GM23338 (cell line): Measurements from ENCODE around the gene MEST. TPM values are rescaled to one million over a fixed set of nuclear protein-coding genes. Genes with fewer than 3 reads are reported as not detected.

Source experiments
- ATAC-seq: fragments of 200-7000 bp; cut with Tn5 transposase; 3 replicates; pipeline ENCODE4 v1.9.1; 2020
- DNase-seq: peaks from one replicate; pipeline ENCODE4 v3.0.0-alpha.2; 2015; ENCODE audit warnings: low spot score
- H2AFZ ChIP-seq: fragments of 200-600 bp; sonication (generic); 2 replicates; pipeline ENCODE4 v1.8.0; 2016; ENCODE audit warnings: antibody characterized with exemption, mild to moderate bottlenecking, moderate library complexity
- H3F3A ChIP-seq: fragments of 200-600 bp; sonication (generic); replicated peaks from 2 replicates; pipeline ENCODE4 v1.8.0; 2017; ENCODE audit warnings: antibody characterized with exemption, mixed run types, low read depth
- H3K27ac ChIP-seq: fragments of 200-600 bp; sonication (generic); 2 replicates; pipeline ENCODE4 v1.6.1; 2016; ENCODE audit warnings: low read depth
- H3K27me3 ChIP-seq: fragments of 200-600 bp; sonication (generic); 2 replicates; pipeline ENCODE4 v1.8.0; 2016; ENCODE audit warnings: mild to moderate bottlenecking, mixed run types, moderate library complexity; ENCODE audit not compliant: insufficient read depth
- H3K36me3 ChIP-seq: fragments of 200-600 bp; sonication (generic); 2 replicates; pipeline ENCODE4 v1.8.0; 2016; ENCODE audit warnings: mild to moderate bottlenecking; ENCODE audit not compliant: insufficient read depth
- H3K4me1 ChIP-seq: fragments of 200-600 bp; sonication (generic); 2 replicates; pipeline ENCODE4 v1.8.0; 2016; ENCODE audit warnings: mild to moderate bottlenecking, moderate library complexity; ENCODE audit not compliant: insufficient read depth
- H3K4me2 ChIP-seq: fragments of 200-600 bp; sonication (generic); 2 replicates; pipeline ENCODE4 v1.7.1; 2017; ENCODE audit warnings: mixed run types
- H3K4me3 ChIP-seq: fragments of 200-600 bp; sonication (generic); 2 replicates; pipeline ENCODE4 v1.6.1; 2016; ENCODE audit warnings: mixed run types
- H3K79me2 ChIP-seq: fragments of 200-600 bp; sonication (generic); replicated peaks from 2 replicates; pipeline ENCODE4 v1.8.0; 2017; ENCODE audit warnings: mild to moderate bottlenecking; ENCODE audit not compliant: insufficient read depth
- H3K9me2 ChIP-seq: fragments of 200-600 bp; sonication (generic); 2 replicates; pipeline ENCODE4 v1.8.0; 2017; ENCODE audit not compliant: insufficient read depth
- H4K20me1 ChIP-seq: fragments of 200-600 bp; sonication (generic); replicated peaks from 2 replicates; pipeline ENCODE4 v1.8.0; 2017; ENCODE audit warnings: mild to moderate bottlenecking; ENCODE audit not compliant: insufficient read depth
- H3K27ac Mint-ChIP-seq: 2 replicates; pipeline ENCODE4 v1.8.0; 2020; ENCODE audit warnings: inconsistent platforms, mild to moderate bottlenecking, moderate library complexity, mixed read lengths
- H3K27me3 Mint-ChIP-seq: 3 replicates; pipeline ENCODE4 v1.8.0; 2022; ENCODE audit warnings: low read depth, mild to moderate bottlenecking, moderate library complexity, mixed read lengths, inconsistent platforms; ENCODE audit not compliant: insufficient read depth, poor library complexity
- H3K36me3 Mint-ChIP-seq: 3 replicates; pipeline ENCODE4 v1.8.0; 2021; ENCODE audit warnings: low read depth, mild to moderate bottlenecking, inconsistent platforms, moderate library complexity, mixed read lengths
- H3K4me1 Mint-ChIP-seq: 3 replicates; pipeline ENCODE4 v1.8.0; 2020; ENCODE audit warnings: mild to moderate bottlenecking, inconsistent platforms, mixed read lengths
- H3K4me3 Mint-ChIP-seq: 3 replicates; pipeline ENCODE4 v1.8.0; 2021; ENCODE audit warnings: moderate library complexity, mild to moderate bottlenecking, inconsistent platforms, mixed read lengths
- H3K9me3 Mint-ChIP-seq: 3 replicates; pipeline ENCODE4 v1.8.0; 2020; ENCODE audit warnings: moderate library complexity, mild to moderate bottlenecking, inconsistent platforms, mixed read lengths
- EZH2 ChIP-seq: fragments of 200-600 bp; sonication (generic); IDR thresholded peaks from one replicate; pipeline ENCODE4 v1.8.0; 2017; ENCODE audit warnings: antibody characterized with exemption, mild to moderate bottlenecking, low read depth; ENCODE audit not compliant: unreplicated experiment
- EZH2phosphoT487 ChIP-seq: fragments of 200-600 bp; sonication (generic); IDR thresholded peaks from one replicate; pipeline ENCODE4 v1.8.1; 2018; ENCODE audit warnings: antibody characterized with exemption; ENCODE audit not compliant: unreplicated experiment
- JUNB ChIP-seq: IDR thresholded peaks from one replicate; pipeline ENCODE4 v1.6.1; 2016; ENCODE audit warnings: antibody characterized with exemption; ENCODE audit not compliant: unreplicated experiment
- NANOG ChIP-seq: IDR thresholded peaks from 2 replicates; pipeline ENCODE4 v1.6.1; 2016; ENCODE audit warnings: antibody characterized with exemption, borderline replicate concordance
- POLR2AphosphoS5 ChIP-seq: IDR thresholded peaks from 2 replicates; pipeline ENCODE4 v1.6.1; 2016; ENCODE audit warnings: antibody characterized with exemption, low read depth
- STAT1 ChIP-seq: IDR thresholded peaks from one replicate; pipeline ENCODE4 v1.6.1; 2016; ENCODE audit warnings: antibody characterized with exemption; ENCODE audit not compliant: unreplicated experiment
- ZNF114 ChIP-seq: fragments of 250-450 bp; sonication (Bioruptor Pico); IDR thresholded peaks from 2 replicates; pipeline ENCODE4 v1.5.0; 2020; ENCODE audit warnings: mild to moderate bottlenecking, moderate library complexity
- ZNF331 ChIP-seq: fragments of 250-450 bp; sonication (Bioruptor Pico); IDR thresholded peaks from 2 replicates; pipeline ENCODE4 v1.5.0; 2020; ENCODE audit warnings: low read depth, mild to moderate bottlenecking, moderate library complexity
- polyA plus RNA-seq: library from polyadenylated mRNA; unstranded; fragments of >200 nt; fragmentation: Nextera tagmentation; extraction: Ambion mirVana; gene quantifications from 2 replicates; pipeline ENCODE4 v1.2.1, GENCODE V29; 2016
- total RNA-seq: library from RNA; depleted of rRNA; stranded (reverse); fragments of >200 nt; shearing (Covaris generic); gene quantifications from 2 replicates; pipeline ENCODE4 v1.2.3, GENCODE V29; 2014
- TF ChIP-seq, protein P1 (sequence below): IDR thresholded peaks from one replicate; pipeline ENCODE4 v1.6.1; 2018; ENCODE audit warnings: antibody characterized with exemption; ENCODE audit not compliant: unreplicated experiment
- TF ChIP-seq, protein P2 (sequence below), 2 experiments: fragments of 200-600 bp in 1 of 2; sonication (generic) in 1 of 2; conservative IDR thresholded peaks; 2 replicates each; pipeline versions ENCODE4 v1.5.1 to v1.6.1; 2016 to 2017; ENCODE audit warnings: antibody characterized with exemption in 2 of 2, low read depth in 2 of 2, mild to moderate bottlenecking in 2 of 2, moderate library complexity in 1 of 2
- TF ChIP-seq, protein P3 (sequence below): fragments of 250-450 bp; sonication (Bioruptor Pico); IDR thresholded peaks from 2 replicates; pipeline ENCODE4 v1.5.0; 2020; ENCODE audit warnings: mild to moderate bottlenecking, moderate library complexity

MEST gene
- total and polyA plus RNA-seq, 2 experiments from 2014 or later, result 167 to 229 TPM

DNA sequence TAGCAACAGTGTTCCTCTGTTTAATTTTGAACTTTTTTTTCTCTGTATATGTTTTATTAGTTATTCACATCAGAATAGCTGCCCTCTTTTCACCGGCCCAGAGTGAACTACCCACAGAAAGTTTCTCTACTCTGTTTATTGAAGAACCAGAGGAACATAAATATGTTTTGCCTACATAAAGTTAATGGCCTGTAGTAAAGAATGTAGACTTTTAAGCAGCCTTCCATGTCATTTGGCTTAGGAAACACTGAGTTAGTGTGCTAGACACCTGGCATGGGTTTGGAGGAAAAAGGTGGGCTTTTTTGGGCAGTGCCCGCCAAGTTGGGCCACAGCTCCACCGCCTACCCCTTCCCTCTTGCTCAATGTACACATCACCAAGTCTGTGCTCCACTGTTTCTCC, 8.9 kb upstream of the MEST start:
- no peak overlapping the region for H3K27ac ChIP-seq
- no peak for ATAC-seq

More for the DNA sequence above, 8.9 kb upstream of the MEST start:
- H4K20me1 ChIP-seq, result no peaks in the 10 kb centered on the region; the same call in 1 of the 2 replicates
- H3K9me3 Mint-ChIP-seq, result no peaks in the 10 kb centered on the region; the same call in 2 of the 3 replicates
- peaks cover 19% of the 10 kb centered on the region for H3K79me2 ChIP-seq
- H3K4me3 Mint-ChIP-seq, result no peak overlapping the region
- H3K4me1 Mint-ChIP-seq, result peaks cover 14% of the 10 kb centered on the region
- no peaks in the 10 kb centered on the region for H3K36me3 ChIP-seq
- H3K4me3 ChIP-seq, result no peak overlapping the region
- peaks cover 2% of the 10 kb centered on the region for H3K36me3 Mint-ChIP-seq
- H3K27me3 ChIP-seq, result no peaks in the 10 kb centered on the region
- H3K27me3 Mint-ChIP-seq, result peaks cover 9% of the 10 kb centered on the region
- H3K4me1 ChIP-seq, result peaks cover 11% of the 10 kb centered on the region; the same call in 1 of the 2 replicates
- H3K27ac Mint-ChIP-seq, result no peak overlapping the region
- no peak overlapping the region for H2AFZ ChIP-seq
- H3F3A ChIP-seq, result no peaks in the 10 kb centered on the region
- H3K4me2 ChIP-seq, result no peak overlapping the region
- H3K9me2 ChIP-seq, result peaks cover 6% of the 10 kb centered on the region
- DNase-seq, result no peak
- no peak for TF ChIP-seq ZNF114 (CRISPR knock-in tag)
- no peak for TF ChIP-seq EZH2
- no peak for TF ChIP-seq STAT1
- TF ChIP-seq, protein P1, sequence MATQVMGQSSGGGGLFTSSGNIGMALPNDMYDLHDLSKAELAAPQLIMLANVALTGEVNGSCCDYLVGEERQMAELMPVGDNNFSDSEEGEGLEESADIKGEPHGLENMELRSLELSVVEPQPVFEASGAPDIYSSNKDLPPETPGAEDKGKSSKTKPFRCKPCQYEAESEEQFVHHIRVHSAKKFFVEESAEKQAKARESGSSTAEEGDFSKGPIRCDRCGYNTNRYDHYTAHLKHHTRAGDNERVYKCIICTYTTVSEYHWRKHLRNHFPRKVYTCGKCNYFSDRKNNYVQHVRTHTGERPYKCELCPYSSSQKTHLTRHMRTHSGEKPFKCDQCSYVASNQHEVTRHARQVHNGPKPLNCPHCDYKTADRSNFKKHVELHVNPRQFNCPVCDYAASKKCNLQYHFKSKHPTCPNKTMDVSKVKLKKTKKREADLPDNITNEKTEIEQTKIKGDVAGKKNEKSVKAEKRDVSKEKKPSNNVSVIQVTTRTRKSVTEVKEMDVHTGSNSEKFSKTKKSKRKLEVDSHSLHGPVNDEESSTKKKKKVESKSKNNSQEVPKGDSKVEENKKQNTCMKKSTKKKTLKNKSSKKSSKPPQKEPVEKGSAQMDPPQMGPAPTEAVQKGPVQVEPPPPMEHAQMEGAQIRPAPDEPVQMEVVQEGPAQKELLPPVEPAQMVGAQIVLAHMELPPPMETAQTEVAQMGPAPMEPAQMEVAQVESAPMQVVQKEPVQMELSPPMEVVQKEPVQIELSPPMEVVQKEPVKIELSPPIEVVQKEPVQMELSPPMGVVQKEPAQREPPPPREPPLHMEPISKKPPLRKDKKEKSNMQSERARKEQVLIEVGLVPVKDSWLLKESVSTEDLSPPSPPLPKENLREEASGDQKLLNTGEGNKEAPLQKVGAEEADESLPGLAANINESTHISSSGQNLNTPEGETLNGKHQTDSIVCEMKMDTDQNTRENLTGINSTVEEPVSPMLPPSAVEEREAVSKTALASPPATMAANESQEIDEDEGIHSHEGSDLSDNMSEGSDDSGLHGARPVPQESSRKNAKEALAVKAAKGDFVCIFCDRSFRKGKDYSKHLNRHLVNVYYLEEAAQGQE, result no peak
- TF ChIP-seq, protein P2, sequence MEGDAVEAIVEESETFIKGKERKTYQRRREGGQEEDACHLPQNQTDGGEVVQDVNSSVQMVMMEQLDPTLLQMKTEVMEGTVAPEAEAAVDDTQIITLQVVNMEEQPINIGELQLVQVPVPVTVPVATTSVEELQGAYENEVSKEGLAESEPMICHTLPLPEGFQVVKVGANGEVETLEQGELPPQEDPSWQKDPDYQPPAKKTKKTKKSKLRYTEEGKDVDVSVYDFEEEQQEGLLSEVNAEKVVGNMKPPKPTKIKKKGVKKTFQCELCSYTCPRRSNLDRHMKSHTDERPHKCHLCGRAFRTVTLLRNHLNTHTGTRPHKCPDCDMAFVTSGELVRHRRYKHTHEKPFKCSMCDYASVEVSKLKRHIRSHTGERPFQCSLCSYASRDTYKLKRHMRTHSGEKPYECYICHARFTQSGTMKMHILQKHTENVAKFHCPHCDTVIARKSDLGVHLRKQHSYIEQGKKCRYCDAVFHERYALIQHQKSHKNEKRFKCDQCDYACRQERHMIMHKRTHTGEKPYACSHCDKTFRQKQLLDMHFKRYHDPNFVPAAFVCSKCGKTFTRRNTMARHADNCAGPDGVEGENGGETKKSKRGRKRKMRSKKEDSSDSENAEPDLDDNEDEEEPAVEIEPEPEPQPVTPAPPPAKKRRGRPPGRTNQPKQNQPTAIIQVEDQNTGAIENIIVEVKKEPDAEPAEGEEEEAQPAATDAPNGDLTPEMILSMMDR (conservative IDR thresholded peaks at IDR 0.05; ENCODE audit: low read depth in 2 of 2), result no peak
- TF ChIP-seq JUNB, result no peak
- no peak for TF ChIP-seq ZNF331 (CRISPR knock-in tag)
- no peak for TF ChIP-seq POLR2AphosphoS5
- no peak for TF ChIP-seq EZH2phosphoT487
- TF ChIP-seq, protein P3, sequence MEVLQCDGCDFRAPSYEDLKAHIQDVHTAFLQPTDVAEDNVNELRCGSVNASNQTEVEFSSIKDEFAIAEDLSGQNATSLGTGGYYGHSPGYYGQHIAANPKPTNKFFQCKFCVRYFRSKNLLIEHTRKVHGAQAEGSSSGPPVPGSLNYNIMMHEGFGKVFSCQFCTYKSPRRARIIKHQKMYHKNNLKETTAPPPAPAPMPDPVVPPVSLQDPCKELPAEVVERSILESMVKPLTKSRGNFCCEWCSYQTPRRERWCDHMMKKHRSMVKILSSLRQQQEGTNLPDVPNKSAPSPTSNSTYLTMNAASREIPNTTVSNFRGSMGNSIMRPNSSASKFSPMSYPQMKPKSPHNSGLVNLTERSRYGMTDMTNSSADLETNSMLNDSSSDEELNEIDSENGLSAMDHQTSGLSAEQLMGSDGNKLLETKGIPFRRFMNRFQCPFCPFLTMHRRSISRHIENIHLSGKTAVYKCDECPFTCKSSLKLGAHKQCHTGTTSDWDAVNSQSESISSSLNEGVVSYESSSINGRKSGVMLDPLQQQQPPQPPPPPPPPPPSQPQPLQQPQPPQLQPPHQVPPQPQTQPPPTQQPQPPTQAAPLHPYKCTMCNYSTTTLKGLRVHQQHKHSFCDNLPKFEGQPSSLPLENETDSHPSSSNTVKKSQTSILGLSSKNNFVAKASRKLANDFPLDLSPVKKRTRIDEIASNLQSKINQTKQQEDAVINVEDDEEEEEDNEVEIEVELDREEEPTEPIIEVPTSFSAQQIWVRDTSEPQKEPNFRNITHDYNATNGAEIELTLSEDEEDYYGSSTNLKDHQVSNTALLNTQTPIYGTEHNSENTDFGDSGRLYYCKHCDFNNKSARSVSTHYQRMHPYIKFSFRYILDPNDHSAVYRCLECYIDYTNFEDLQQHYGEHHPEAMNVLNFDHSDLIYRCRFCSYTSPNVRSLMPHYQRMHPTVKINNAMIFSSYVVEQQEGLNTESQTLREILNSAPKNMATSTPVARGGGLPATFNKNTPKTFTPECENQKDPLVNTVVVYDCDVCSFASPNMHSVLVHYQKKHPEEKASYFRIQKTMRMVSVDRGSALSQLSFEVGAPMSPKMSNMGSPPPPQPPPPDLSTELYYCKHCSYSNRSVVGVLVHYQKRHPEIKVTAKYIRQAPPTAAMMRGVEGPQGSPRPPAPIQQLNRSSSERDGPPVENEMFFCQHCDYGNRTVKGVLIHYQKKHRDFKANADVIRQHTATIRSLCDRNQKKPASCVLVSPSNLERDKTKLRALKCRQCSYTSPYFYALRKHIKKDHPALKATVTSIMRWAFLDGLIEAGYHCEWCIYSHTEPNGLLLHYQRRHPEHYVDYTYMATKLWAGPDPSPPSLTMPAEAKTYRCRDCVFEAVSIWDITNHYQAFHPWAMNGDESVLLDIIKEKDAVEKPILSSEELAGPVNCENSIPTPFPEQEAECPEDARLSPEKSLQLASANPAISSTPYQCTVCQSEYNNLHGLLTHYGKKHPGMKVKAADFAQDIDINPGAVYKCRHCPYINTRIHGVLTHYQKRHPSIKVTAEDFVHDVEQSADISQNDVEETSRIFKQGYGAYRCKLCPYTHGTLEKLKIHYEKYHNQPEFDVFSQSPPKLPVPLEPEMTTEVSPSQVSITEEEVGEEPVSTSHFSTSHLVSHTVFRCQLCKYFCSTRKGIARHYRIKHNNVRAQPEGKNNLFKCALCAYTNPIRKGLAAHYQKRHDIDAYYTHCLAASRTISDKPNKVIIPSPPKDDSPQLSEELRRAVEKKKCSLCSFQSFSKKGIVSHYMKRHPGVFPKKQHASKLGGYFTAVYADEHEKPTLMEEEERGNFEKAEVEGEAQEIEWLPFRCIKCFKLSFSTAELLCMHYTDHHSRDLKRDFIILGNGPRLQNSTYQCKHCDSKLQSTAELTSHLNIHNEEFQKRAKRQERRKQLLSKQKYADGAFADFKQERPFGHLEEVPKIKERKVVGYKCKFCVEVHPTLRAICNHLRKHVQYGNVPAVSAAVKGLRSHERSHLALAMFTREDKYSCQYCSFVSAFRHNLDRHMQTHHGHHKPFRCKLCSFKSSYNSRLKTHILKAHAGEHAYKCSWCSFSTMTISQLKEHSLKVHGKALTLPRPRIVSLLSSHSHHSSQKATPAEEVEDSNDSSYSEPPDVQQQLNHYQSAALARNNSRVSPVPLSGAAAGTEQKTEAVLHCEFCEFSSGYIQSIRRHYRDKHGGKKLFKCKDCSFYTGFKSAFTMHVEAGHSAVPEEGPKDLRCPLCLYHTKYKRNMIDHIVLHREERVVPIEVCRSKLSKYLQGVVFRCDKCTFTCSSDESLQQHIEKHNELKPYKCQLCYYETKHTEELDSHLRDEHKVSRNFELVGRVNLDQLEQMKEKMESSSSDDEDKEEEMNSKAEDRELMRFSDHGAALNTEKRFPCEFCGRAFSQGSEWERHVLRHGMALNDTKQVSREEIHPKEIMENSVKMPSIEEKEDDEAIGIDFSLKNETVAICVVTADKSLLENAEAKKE (CRISPR knock-in tag), result no peak
- TF ChIP-seq NANOG, result no peak
